Measurements from ENCODE around the gene CAP1.
A peak's percentile ranks its signal among the peaks of the same experiment; 100 is the strongest.

CAP1 gene

GRCh38 chr1:40040511-40041465, at the start of gene CAP1:
CAP1 (plus strand) TSS chr1:40040729; CDS start chr1:40059347, 18,618 bp downstream.
- Histone ChIP-seq H3F3A (ENCODE audit: low read depth) (peaks cover 10% of the 10 kb centered on the region), H3K27me3 (ENCODE audit: insufficient read depth, low read length, poor library complexity, severe bottlenecking) (peaks cover 5% of the 10 kb centered on the region)

GRCh38 chr1:39992234-39992633, 48.3 kb upstream of the CAP1 start:
- H3K27me3 ChIP-seq (ENCODE audit: insufficient read depth, low read length, poor library complexity, severe bottlenecking): no peaks in the 10 kb centered on the region
- no peak overlapping the region for H3K9ac ChIP-seq (ENCODE audit: low read depth, low read length, poor library complexity, severe bottlenecking)
- H3K9me2 ChIP-seq (replicated peaks; ENCODE audit: low read depth, low read length): no peaks in the 10 kb centered on the region
- no peaks in the 10 kb centered on the region for H3K36me3 ChIP-seq (ENCODE audit: insufficient read depth, low read length)
- no peaks in the 10 kb centered on the region for H4K20me1 ChIP-seq (ENCODE audit: insufficient read depth, low read length, poor library complexity, severe bottlenecking)
- no peaks in the 10 kb centered on the region for H3F3A ChIP-seq (ENCODE audit: low read depth)
- H2AFZ ChIP-seq (ENCODE audit: low read length): no peak overlapping the region
- no peaks in the 10 kb centered on the region for H3K79me2 ChIP-seq (ENCODE audit: insufficient read depth, low read length)
- H3K4me2 ChIP-seq (ENCODE audit: low read depth, low read length, poor library complexity, severe bottlenecking): no peak overlapping the region
- peaks cover 11% of the 10 kb centered on the region for H3K4me1 ChIP-seq (ENCODE audit: insufficient read depth, low read length, poor library complexity, severe bottlenecking)
- no peaks in the 10 kb centered on the region for H3K9me3 ChIP-seq (ENCODE audit: insufficient read depth, low read depth, low read length)
- no peak overlapping the region for H3K4me3 ChIP-seq (ENCODE audit: low read length, poor library complexity, severe bottlenecking)
- no peak for TF ChIP-seq EZH2phosphoT487 (IDR thresholded peaks at IDR 0.05; ENCODE audit: borderline replicate concordance)
- TF ChIP-seq CTCF (conservative IDR thresholded peaks at IDR 0.05; ENCODE audit: low read length): no peak

More at GRCh38 chr1:40040511-40041465, at the start of gene CAP1:
- H2AFZ ChIP-seq (ENCODE audit: low read length): peak within 1 kb of the TSS; percentile 88
- H3K79me2 ChIP-seq (ENCODE audit: insufficient read depth, low read length): peaks cover 52% of the 10 kb centered on the region
- peak within 1 kb of the TSS; percentile 99 for H3K4me2 ChIP-seq (ENCODE audit: low read depth, low read length, poor library complexity, severe bottlenecking)
- TF ChIP-seq CTCF (conservative IDR thresholded peaks at IDR 0.05; ENCODE audit: low read length) (no peak), EZH2phosphoT487 (IDR thresholded peaks at IDR 0.05; ENCODE audit: borderline replicate concordance) (no peak)
- H3K9me2 ChIP-seq (replicated peaks; ENCODE audit: low read depth, low read length): no peaks in the 10 kb centered on the region
- no peaks in the 10 kb centered on the region for H3K9me3 ChIP-seq (ENCODE audit: insufficient read depth, low read depth, low read length)
- no peaks in the 10 kb centered on the region for H3K36me3 ChIP-seq (ENCODE audit: insufficient read depth, low read length)
- peaks cover 40% of the 10 kb centered on the region for H4K20me1 ChIP-seq (ENCODE audit: insufficient read depth, low read length, poor library complexity, severe bottlenecking)
- H3K9ac ChIP-seq (ENCODE audit: low read depth, low read length, poor library complexity, severe bottlenecking): peak within 1 kb of the TSS; percentile 99
- peaks cover 50% of the 10 kb centered on the region for H3K4me1 ChIP-seq (ENCODE audit: insufficient read depth, low read length, poor library complexity, severe bottlenecking)
- H3K4me3 ChIP-seq (ENCODE audit: low read length, poor library complexity, severe bottlenecking): peak within 1 kb of the TSS; percentile 97

- no peaks in the 10 kb centered on the region for H3K9me3 ChIP-seq (ENCODE audit: insufficient read depth, low read depth, low read length)
- no peak overlapping the region for H3K4me2 ChIP-seq (ENCODE audit: low read depth, low read length, poor library complexity, severe bottlenecking)
- H3K27me3 ChIP-seq (ENCODE audit: insufficient read depth, low read length, poor library complexity, severe bottlenecking): no peaks in the 10 kb centered on the region
- no peak overlapping the region for H3K9ac ChIP-seq (ENCODE audit: low read depth, low read length, poor library complexity, severe bottlenecking)
- peaks cover 11% of the 10 kb centered on the region for H3K4me1 ChIP-seq (ENCODE audit: insufficient read depth, low read length, poor library complexity, severe bottlenecking)
- no peaks in the 10 kb centered on the region for H4K20me1 ChIP-seq (ENCODE audit: insufficient read depth, low read length, poor library complexity, severe bottlenecking)
- no peak overlapping the region for H3K4me3 ChIP-seq (ENCODE audit: low read length, poor library complexity, severe bottlenecking)
- H3K36me3 ChIP-seq (ENCODE audit: insufficient read depth, low read length): no peaks in the 10 kb centered on the region
- no peaks in the 10 kb centered on the region for H3K9me2 ChIP-seq (replicated peaks; ENCODE audit: low read depth, low read length)
- TF ChIP-seq EZH2phosphoT487 (IDR thresholded peaks at IDR 0.05; ENCODE audit: borderline replicate concordance) (no peak), CTCF (conservative IDR thresholded peaks at IDR 0.05; ENCODE audit: low read length) (no peak)
- H3K79me2 ChIP-seq (ENCODE audit: insufficient read depth, low read length): no peaks in the 10 kb centered on the region
- H2AFZ ChIP-seq (ENCODE audit: low read length): no peak overlapping the region
- H3F3A ChIP-seq (ENCODE audit: low read depth): no peaks in the 10 kb centered on the region
Measured at GRCh38 chr1:39992888-39993287, 47.6 kb upstream of the CAP1 start.
